Activated CD4-positive, alpha-beta T cell treated with anti-CD3 and anti-CD28 coated beads, Interleukin-2, Interleukin-6, amounts not matched to agents 100 ng/mL and 50 ng/mL, durations not matched to agents 16 hours and 8 hours (primary cell): ENCODE results near the gene APOC4.
"Not testable (repeated sequence)": the region's sequence is repeated elsewhere in the genome, so short reads cannot be mapped to it uniquely, and the experiment has no call there.

Experiments used
- DNase-seq: peaks from one replicate; pipeline ENCODE4 v3.0.0-alpha.2; 2020

APOC4 gene

GRCh38 chr19:44942067-44942571, at the start of gene APOC4:
TSS of gene APOC4 (plus strand) at chr19:44942237. CDS start at chr19:44942278, 41 bp downstream.
- DNase-seq: no peak

- no peak for DNase-seq
Observed at GRCh38 chr19:44892932-44893331, 49.1 kb upstream of the APOC4 start.

- DNase-seq: no peak
Observed at GRCh38 chr19:44893332-44894051, 48.5 kb upstream of the APOC4 start.

- DNase-seq: no peak
Observed at GRCh38 chr19:44894052-44894400, 48.0 kb upstream of the APOC4 start.

GRCh38 chr19:44894946-44895345, 47.1 kb upstream of the APOC4 start:
- no peak for DNase-seq

- DNase-seq: no peak
Observed at GRCh38 chr19:44897835-44898234, 44.2 kb upstream of the APOC4 start.

GRCh38 chr19:44900328-44901244, 41.5 kb upstream of the APOC4 start:
- DNase-seq: no peak

- DNase-seq: no peak
Observed at GRCh38 chr19:44903216-44903601, 38.8 kb upstream of the APOC4 start.

GRCh38 chr19:44903602-44904425, 38.2 kb upstream of the APOC4 start:
- peak; percentile 85 for DNase-seq

- DNase-seq: peak; percentile 15
Observed at GRCh38 chr19:44904426-44904994, 37.5 kb upstream of the APOC4 start.

- no peak for DNase-seq
Observed at GRCh38 chr19:44905437-44906160, 36.4 kb upstream of the APOC4 start, which contains the start of gene APOE. TSS of gene APOE (plus strand) at chr19:44905796. CDS start at chr19:44906625, 829 bp downstream.

GRCh38 chr19:44907613-44908012, 34.4 kb upstream of the APOC4 start:
- DNase-seq: no peak

- no peak for DNase-seq
Observed at GRCh38 chr19:44908074-44908835, 33.8 kb upstream of the APOC4 start.

- no peak for DNase-seq
Observed at GRCh38 chr19:44908836-44909261, 33.2 kb upstream of the APOC4 start.

- DNase-seq: no peak
Observed at GRCh38 chr19:44909775-44910174, 32.3 kb upstream of the APOC4 start.

GRCh38 chr19:44911896-44912295, 30.1 kb upstream of the APOC4 start:
- not testable (repeated sequence) for DNase-seq

GRCh38 chr19:44912854-44913253, 29.2 kb upstream of the APOC4 start:
- no peak for DNase-seq

- DNase-seq: not testable (repeated sequence)
Observed at GRCh38 chr19:44913512-44914432, 28.3 kb upstream of the APOC4 start.

- peak; percentile 91 for DNase-seq
Observed at GRCh38 chr19:44914433-44915206, 27.4 kb upstream of the APOC4 start, which contains the start of gene APOC1. TSS of gene APOC1 (plus strand) at chr19:44914608. CDS start at chr19:44914892, 284 bp downstream.
